HCT116 (cell line): ENCODE results near the gene DNAJC5. TPM values are rescaled to one million over a fixed set of nuclear protein-coding genes. Genes with fewer than 3 reads are reported as not detected.

Experiments
- ATAC-seq: fragments of 200-7000 bp; cut with Tn5 transposase; 2 replicates; pipeline ENCODE4 v1.9.1; 2020; ENCODE audit warnings: mild to moderate bottlenecking, moderate library complexity
- BruUV-seq: library from RNA; stranded (reverse); fragments of 400-500 nt; replicated peaks from 2 replicates; lab custom pipeline; 2021; lab: Mats Ljungman, UMichigan
- CTCF ChIA-PET: fragments of 300-600 bp; sonication (Branson Sonifier 250); formaldehyde crosslinking; loops from one replicate; lab custom pipeline; 2021; ENCODE audit warnings: antibody characterized with exemption; lab: Charles Lee
- POLR2A ChIA-PET: fragments of 300-600, 350-600 bp; sonication (Branson Sonifier 250); formaldehyde crosslinking; loops from one replicate; lab custom pipeline; 2021; ENCODE audit warnings: antibody characterized with exemption; lab: Charles Lee
- RAD21 ChIA-PET, 2 experiments: fragments of 300-600 bp; sonication (Branson Sonifier 250); formaldehyde crosslinking; loops; one replicate each; lab custom pipeline; 2023; ENCODE audit warnings: low total read pairs in 2 of 2; ENCODE audit not compliant: uncharacterized antibody in 2 of 2, unreplicated experiment in 2 of 2, low non-redundant PET in 1 of 2; lab: Charles Lee
- DNase-seq: peaks from one replicate; pipeline ENCODE4 v3.0.0-alpha.2; 2010; ENCODE audit warnings: low read depth, low spot score
- H2AFZ ChIP-seq: fragments of 200-600 bp; shearing (Covaris generic), sonication (generic); 2 replicates; pipeline ENCODE4 v1.6.1; 2017; ENCODE audit warnings: low read depth, mixed run types, mixed read lengths, antibody characterized with exemption, low read length; ENCODE audit not compliant: poor library complexity, severe bottlenecking
- H3K27ac ChIP-seq: 2 replicates; pipeline ENCODE4 v1.5.1; 2012; ENCODE audit warnings: low read depth, low read length
- H3K27me3 ChIP-seq: fragments of 200-600 bp; sonication (generic); 2 replicates; pipeline ENCODE4 v1.6.1; 2016; ENCODE audit warnings: mixed run types, low read length, mixed read lengths; ENCODE audit not compliant: insufficient read depth
- H3K36me3 ChIP-seq, 2 experiments: fragments of 200-500 bp in 1 of 2; fragments of 200-600 bp in 1 of 2; sonication (Bioruptor generic) in 1 of 2; sonication (generic) in 1 of 2; 2 replicates each; pipeline versions ENCODE4 v1.5.1 to v1.6.1; 2014 to 2016; ENCODE audit warnings: low read length in 2 of 2, inconsistent platforms in 1 of 2, mixed read lengths in 1 of 2, mixed run types in 1 of 2; ENCODE audit not compliant: insufficient read depth in 2 of 2, control insufficient read depth in 1 of 2
- H3K4me1 ChIP-seq, 2 experiments: fragments of 200-600 bp in 1 of 2; sonication (generic) in 1 of 2; 2 replicates each; pipeline versions ENCODE4 v1.5.1 to v1.6.1; 2012 to 2017; ENCODE audit warnings: low read length in 2 of 2, inconsistent platforms in 1 of 2, mild to moderate bottlenecking in 1 of 2, mixed read lengths in 1 of 2, mixed run types in 1 of 2, moderate library complexity in 1 of 2; ENCODE audit not compliant: insufficient read depth in 2 of 2, control insufficient read depth in 1 of 2
- H3K4me2 ChIP-seq: fragments of 200-600 bp; sonication (generic); 2 replicates; pipeline ENCODE4 v1.6.1; 2017; ENCODE audit warnings: mixed run types, low read length, mixed read lengths
- H3K4me3 ChIP-seq, 2 experiments: fragments of 200-600 bp in 1 of 2; sonication (generic) in 1 of 2; replicated peaks in 1 of 2; 2 replicates each; pipeline ENCODE4 v1.5.1; 2011 to 2016; ENCODE audit warnings: low read length in 2 of 2, control low read depth in 1 of 2, low read depth in 1 of 2, mild to moderate bottlenecking in 1 of 2, mixed read lengths in 1 of 2, mixed run types in 1 of 2
- H3K79me2 ChIP-seq: fragments of 200-600 bp; sonication (generic); 2 replicates; pipeline ENCODE4 v1.6.1; 2017; ENCODE audit warnings: mild to moderate bottlenecking, mixed run types, low read length, moderate library complexity, mixed read lengths; ENCODE audit not compliant: insufficient read depth
- H3K9ac ChIP-seq: fragments of 200-600 bp; sonication (generic); 2 replicates; pipeline ENCODE4 v1.6.1; 2016; ENCODE audit warnings: low read length, mixed read lengths
- H3K9me2 ChIP-seq: fragments of 200-600 bp; sonication (generic), shearing (Covaris generic); 2 replicates; pipeline ENCODE4 v1.6.1; 2017; ENCODE audit warnings: mixed run types, mild to moderate bottlenecking, moderate library complexity; ENCODE audit not compliant: insufficient read depth
- H3K9me3 ChIP-seq, 2 experiments: fragments of 200-500 bp in 1 of 2; fragments of 200-600 bp in 1 of 2; sonication (Bioruptor generic) in 1 of 2; sonication (generic) in 1 of 2; 2 replicates each; pipeline ENCODE4 v1.6.1; 2014 to 2017; ENCODE audit warnings: low read length in 2 of 2, mixed read lengths in 2 of 2, inconsistent platforms in 1 of 2, low read depth in 1 of 2, mild to moderate bottlenecking in 1 of 2, mixed run types in 1 of 2, moderate library complexity in 1 of 2; ENCODE audit not compliant: control insufficient read depth in 1 of 2, insufficient read depth in 1 of 2
- H4K20me1 ChIP-seq: fragments of 200-600 bp; sonication (generic), shearing (Covaris generic); 2 replicates; pipeline ENCODE4 v1.6.1; 2017; ENCODE audit warnings: mixed run types, mild to moderate bottlenecking, moderate library complexity; ENCODE audit not compliant: insufficient read depth
- CBX3 ChIP-seq: IDR thresholded peaks from 2 replicates; pipeline ENCODE4 v1.6.1; 2012; ENCODE audit warnings: low read depth
- JUND ChIP-seq: IDR thresholded peaks from 2 replicates; pipeline ENCODE4 v1.6.1; 2012
- SIN3A ChIP-seq: IDR thresholded peaks from 2 replicates; pipeline ENCODE4 v1.6.1; 2012; ENCODE audit warnings: low read depth
- SRF ChIP-seq: IDR thresholded peaks from 2 replicates; pipeline ENCODE4 v1.6.1; 2012; ENCODE audit warnings: low read depth
- TCF7L2 ChIP-seq: IDR thresholded peaks from 2 replicates; pipeline ENCODE4 v1.7.0; 2011; ENCODE audit warnings: borderline replicate concordance, inconsistent platforms; ENCODE audit not compliant: insufficient read depth, insufficient read length; ENCODE audit errors: extremely low read depth
- ZFX ChIP-seq: fragments of 450-650 bp; IDR thresholded peaks from 2 replicates; pipeline ENCODE4 v1.6.1; 2017
- ZNF274 ChIP-seq: fragments of 200-500 bp; sonication (Bioruptor generic); IDR thresholded peaks from 2 replicates; pipeline ENCODE4 v1.6.1; 2014; ENCODE audit warnings: mild to moderate bottlenecking, low read depth, low read length, inconsistent platforms
- intact Hi-C: fragments of 100-400 bp; cut with micrococcal nuclease; formaldehyde crosslinking; loops from 2 replicates; pipeline ENCODE4 v1.10.0; 2022
- total RNA-seq: library from RNA; stranded (reverse); gene quantifications from one replicate; pipeline ENCODE4 v1.2.1, GENCODE V29; 2021; ENCODE audit not compliant: unreplicated experiment
- TF ChIP-seq, protein P1 (sequence below): IDR thresholded peaks from 2 replicates; pipeline ENCODE4 v1.6.1; 2011; ENCODE audit warnings: mild to moderate bottlenecking, low read length, moderate library complexity; ENCODE audit not compliant: insufficient replicate concordance; ENCODE audit errors: extremely low read depth
- TF ChIP-seq, protein P2 (sequence below): IDR thresholded peaks from 2 replicates; pipeline ENCODE4 v1.6.1; 2012
- TF ChIP-seq, protein P3 (sequence below): IDR thresholded peaks from 2 replicates; pipeline ENCODE4 v1.6.1; 2012

The DNAJC5 gene
- total RNA-seq, 1 experiment from 2014 or later = 38.3 TPM

DNA sequence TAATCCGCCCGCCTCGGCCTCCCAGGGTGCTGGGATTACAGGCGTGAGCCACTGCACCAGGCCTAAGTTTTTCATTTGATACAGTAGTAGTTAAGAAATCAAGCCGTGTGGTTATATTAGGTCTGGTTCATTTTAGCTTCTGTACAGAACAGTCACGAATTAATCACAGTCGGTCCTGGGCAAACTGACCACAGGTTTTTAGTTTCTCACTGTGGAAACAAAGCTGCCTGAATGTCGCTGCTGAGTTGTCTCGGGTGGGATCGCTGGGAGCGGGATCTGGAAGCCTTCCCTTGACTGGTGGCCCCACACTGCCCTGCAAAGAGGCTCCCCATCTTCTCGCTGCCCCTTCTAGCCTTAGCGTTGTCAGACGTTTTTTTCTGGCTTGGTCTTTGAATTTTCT, 42.7 kb downstream of the DNAJC5 start:
- ATAC-seq = no peak
- peaks cover 3 to 13% of the 10 kb centered on the region in 2 experiments; a peak in 2 of 4 replicates for H3K4me1 ChIP-seq
- TF ChIP-seq SIN3A (no peak), CBX3 (no peak), SRF (no peak), TCF7L2 (no peak), ZFX (no peak), JUND (no peak), ZNF274 (no peak)
- TF ChIP-seq, protein P1, sequence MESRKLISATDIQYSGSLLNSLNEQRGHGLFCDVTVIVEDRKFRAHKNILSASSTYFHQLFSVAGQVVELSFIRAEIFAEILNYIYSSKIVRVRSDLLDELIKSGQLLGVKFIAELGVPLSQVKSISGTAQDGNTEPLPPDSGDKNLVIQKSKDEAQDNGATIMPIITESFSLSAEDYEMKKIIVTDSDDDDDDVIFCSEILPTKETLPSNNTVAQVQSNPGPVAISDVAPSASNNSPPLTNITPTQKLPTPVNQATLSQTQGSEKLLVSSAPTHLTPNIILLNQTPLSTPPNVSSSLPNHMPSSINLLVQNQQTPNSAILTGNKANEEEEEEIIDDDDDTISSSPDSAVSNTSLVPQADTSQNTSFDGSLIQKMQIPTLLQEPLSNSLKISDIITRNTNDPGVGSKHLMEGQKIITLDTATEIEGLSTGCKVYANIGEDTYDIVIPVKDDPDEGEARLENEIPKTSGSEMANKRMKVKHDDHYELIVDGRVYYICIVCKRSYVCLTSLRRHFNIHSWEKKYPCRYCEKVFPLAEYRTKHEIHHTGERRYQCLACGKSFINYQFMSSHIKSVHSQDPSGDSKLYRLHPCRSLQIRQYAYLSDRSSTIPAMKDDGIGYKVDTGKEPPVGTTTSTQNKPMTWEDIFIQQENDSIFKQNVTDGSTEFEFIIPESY = no peak
- TF ChIP-seq, protein P2, sequence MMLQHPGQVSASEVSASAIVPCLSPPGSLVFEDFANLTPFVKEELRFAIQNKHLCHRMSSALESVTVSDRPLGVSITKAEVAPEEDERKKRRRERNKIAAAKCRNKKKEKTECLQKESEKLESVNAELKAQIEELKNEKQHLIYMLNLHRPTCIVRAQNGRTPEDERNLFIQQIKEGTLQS = no peak
- TF ChIP-seq, protein P3, sequence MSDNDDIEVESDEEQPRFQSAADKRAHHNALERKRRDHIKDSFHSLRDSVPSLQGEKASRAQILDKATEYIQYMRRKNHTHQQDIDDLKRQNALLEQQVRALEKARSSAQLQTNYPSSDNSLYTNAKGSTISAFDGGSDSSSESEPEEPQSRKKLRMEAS = no peak
- POLR2A ChIA-PET = no interaction called here
- no peaks in the 10 kb centered on the region for H3K9me3 ChIP-seq
- CTCF ChIA-PET = no interaction called here
- intact Hi-C loops = no loop called here
- H3K9me2 ChIP-seq = no peaks in the 10 kb centered on the region
- peaks cover 3 to 17% of the 10 kb centered on the region in 2 experiments; a peak in 3 of 4 replicates for H3K36me3 ChIP-seq
- H3K27ac ChIP-seq = no peak overlapping the region
- H3K4me2 ChIP-seq = no peak overlapping the region
- H3K9ac ChIP-seq = no peak overlapping the region
- RAD21 ChIA-PET = no interaction called here
- no peak overlapping the region for H3K4me3 ChIP-seq
- peaks cover 11% of the 10 kb centered on the region; the same call in 1 of the 2 replicates for H3K79me2 ChIP-seq
- no peaks in the 10 kb centered on the region for H4K20me1 ChIP-seq
- no peak for DNase-seq
- H2AFZ ChIP-seq = no peak overlapping the region
- H3K27me3 ChIP-seq = no peaks in the 10 kb centered on the region
- no TSS peak for BruUV-seq
